ENCODE measurements around the gene CLEC16A.

The CLEC16A gene

GRCh38 chr16:10939649-10940234 lies 4.6 kb upstream of the CLEC16A start:
- DNase-seq = no peak

DNA sequence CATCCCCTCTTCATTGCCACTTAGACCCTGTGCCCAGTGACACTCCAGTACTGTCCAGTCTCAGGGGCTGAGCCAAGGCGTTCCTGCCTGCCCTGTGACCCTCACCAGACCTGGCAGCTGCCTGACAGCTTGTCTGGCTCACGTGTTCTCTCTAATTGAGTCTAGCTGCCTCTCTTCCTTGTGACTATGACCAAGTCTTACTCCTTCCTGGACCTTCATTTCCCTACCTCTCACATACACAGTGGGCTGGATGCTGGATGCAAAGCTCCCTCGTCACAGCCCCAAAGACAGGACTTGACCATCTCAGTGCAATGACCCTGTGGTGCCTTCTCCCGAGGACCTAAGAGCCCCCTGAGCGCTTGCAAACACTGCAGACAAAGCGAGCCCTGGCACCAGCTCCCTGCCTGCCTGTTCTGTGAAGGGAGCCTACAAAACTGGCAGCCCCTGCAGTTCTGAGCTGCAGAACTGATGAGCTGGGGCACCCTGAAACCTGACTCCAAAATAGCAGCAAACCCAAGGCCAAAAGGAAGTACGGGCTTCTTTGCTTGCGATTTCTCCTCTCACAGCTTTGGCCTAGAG lies 3.8 kb upstream of the CLEC16A start:
- peak in 15 of 51 donors; percentile 11 to 53 (median 26) for DNase-seq

GRCh38 chr16:10941127-10941933 lies 3.0 kb upstream of the CLEC16A start:
- peak in 4 of 51 donors; percentile 15 to 34 (median 26) for DNase-seq

- peak in 1 of 51 donors; percentile 50 for DNase-seq
Measured at GRCh38 chr16:10941935-10942351, 2.4 kb upstream of the CLEC16A start.

DNA sequence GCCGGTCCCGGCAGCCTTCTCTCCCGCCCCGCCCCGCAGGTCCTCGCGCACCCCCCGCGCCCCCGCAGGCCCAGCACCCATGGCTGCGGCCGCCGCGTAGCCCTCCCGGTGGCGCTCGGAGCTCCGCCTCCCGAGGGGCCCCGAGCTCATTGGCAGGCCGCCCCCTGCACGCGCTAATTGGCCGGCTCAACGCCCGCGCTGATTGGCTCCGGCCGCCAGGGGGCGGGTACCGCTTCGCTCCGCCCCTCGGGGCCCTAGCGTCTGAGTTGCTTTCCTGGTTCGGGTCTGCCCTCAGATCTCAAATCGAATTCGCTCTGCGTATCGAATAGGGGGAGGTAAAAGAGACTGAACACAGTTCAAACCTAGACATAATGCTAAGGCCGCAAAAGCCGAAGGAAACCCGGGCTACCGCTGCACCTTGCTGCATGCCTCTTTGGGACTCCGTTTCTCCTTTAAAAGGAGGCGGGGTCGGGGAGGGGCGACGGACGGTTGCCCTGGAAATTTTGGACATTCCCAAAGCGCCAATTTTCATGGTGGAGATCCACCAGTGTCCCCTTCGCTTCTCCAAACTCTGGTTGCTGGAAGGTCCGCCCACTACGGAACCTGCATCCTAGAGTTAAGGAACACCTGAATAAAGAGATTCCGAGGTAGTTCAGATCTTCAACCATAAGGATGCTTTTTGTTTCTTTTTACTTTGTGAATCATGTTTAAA lies 1.9 kb upstream of the CLEC16A start, which contains the start of gene DEXI:
Gene DEXI (minus strand): TSS at position 117 of the 712 bp plus-strand sequence. CDS start 463 bp downstream, outside the sequence.
- peak; percentile 32 to 99 (median 92) for DNase-seq

DNA sequence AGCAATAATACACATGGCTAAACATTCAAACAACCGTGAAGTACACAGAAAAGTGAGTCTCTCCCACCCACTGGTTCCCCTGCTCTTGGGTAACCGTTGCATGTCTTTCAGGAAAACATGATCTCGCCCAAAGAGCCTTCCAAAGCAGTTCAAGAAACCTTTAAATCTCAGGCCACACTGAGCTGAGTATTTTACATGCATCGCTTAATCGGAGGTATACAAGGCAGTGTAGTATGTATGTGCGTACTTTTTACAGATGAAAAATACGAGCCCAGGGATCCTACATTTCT lies 1.4 kb upstream of the CLEC16A start:
- DNase-seq = no peak

- no peak for DNase-seq
Measured at GRCh38 chr16:10945065-10945787, 862 bp downstream of the CLEC16A start.

- no peak for DNase-seq
Measured at GRCh38 chr16:10946308-10946707, 1.9 kb downstream of the CLEC16A start.

DNA sequence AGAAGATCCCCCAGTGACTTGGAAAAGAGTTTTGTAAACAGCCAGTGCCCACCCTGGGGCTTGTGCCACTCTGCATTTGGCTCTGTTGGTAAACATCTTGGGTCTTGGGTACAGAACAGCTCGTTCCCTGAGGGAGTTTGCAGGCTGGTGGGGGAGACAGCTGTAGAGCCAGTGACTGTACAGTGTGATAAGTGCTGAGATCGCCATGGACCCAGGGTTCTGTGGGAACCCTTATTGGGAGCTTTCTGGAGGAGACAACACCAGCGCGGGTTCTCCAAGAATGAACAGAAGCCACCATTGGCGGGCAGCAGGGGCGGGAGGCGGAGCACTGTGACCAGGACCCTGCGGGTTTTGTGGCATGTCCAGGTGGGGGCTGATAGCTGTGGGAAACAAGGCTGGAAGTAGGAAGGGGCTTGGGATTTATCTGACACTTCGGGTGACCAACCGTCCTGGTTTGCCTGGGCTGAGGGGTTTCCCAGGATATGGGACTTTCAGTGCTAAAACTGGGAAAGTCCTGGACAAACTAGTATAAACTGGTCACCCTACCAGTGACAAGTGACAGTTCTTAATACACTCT lies 2.9 kb downstream of the CLEC16A start:
- peak in 3 of 51 donors; percentile 32 to 47 (median 42) for DNase-seq

DNA sequence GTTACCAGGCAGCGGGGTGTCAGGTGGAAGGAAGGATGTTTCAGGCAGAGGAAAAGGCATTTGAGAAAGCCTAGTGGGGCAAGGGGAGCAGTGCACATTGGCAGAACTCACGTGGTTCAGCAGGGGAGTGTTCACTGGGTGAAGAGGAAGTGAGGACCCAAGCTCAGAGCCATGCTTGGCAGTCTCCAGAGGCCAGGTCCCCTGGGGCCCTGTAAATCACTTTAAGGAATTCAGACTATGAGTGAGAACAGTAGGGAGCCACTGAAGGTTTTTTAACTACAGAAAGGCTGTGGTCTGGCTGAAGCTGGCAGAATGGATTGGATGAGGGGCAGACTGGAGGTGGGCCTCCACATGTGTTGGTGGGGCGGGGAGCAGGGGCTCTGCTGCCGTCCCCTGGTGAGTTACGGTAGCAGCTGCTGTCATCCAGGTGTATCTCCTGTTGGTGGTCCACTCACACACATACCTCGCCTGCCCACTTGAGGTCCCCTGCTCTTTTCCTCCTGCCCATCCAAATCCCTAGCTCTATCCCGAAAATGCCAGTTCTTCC lies 5.1 kb downstream of the CLEC16A start:
- peak in 4 of 51 donors; percentile 12 to 20 (median 14) for DNase-seq

GRCh38 chr16:10950393-10950792 lies 6.0 kb downstream of the CLEC16A start:
- no peak for DNase-seq

DNA sequence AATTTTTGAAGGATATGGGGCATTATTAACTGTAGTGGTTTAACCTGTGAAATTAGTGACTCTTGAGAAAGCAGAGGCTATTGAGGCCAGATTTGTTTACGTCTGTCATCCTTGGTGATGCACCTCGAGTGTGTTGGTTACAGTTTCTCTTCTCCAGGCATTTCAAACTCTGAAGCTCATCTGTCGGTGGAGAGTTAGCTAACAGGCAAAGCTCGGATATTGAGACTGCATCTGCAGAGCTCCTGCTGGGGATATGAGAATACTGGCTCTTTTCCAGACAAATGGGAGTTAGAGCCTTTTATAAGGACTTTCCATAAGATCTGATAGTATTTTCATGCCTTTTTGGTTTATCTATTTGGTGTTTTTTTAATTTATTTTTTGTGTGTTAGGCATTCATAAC lies 6.7 kb downstream of the CLEC16A start:
- no peak for DNase-seq

DNA sequence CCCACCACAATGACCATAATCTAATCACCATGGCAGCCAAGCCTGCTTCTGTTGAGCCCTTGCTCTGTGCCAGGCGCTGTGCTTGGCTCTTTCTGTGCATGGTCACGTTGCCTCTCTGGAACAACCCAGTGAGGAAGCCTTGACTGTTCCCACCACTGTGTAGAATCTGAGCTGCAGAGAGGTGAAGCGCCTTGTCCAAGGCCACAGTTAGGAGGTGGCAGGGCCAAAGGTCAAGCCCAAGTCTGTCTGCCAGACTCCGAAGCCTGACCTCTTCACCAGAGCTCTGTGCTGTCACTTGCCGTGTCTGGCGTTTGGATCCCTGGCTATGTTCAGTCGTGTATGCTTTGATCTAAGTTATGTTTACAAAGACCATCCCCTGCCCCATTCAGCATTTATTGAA lies 10.5 kb downstream of the CLEC16A start:
- DNase-seq = no peak

DNA sequence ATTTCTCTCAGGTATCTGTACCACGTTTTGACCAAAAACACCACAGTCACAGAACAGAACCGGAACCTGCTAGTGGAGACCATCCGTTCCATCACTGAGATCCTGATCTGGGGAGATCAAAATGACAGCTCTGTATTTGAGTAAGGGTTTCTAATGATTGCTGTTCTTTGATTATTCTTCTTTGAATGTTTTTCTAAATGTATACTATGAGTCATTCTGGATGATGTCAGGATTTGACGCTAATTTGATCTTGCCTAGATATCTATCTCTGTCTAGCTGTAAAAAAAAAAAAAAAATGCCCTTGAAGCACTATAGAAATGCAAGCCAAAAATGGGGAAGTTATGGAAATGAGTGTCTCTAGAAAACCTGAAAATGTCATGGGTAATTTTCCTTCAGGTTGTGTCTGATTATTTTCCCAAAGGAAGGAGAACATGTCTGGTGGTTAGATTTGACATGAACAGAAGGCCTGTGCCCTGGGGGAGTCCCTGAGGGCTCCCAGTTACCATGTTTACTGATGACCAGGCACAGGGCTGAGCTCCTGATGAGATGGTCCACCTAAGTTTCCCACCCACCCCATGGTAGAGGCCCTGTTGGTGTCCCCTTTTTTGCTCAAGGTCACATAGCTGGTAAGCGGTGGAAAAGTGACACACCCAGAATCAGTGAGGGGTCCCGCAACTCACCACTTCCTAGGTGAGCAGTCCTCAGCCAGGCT lies 13.6 kb downstream of the CLEC16A start:
- no peak for DNase-seq

DNA sequence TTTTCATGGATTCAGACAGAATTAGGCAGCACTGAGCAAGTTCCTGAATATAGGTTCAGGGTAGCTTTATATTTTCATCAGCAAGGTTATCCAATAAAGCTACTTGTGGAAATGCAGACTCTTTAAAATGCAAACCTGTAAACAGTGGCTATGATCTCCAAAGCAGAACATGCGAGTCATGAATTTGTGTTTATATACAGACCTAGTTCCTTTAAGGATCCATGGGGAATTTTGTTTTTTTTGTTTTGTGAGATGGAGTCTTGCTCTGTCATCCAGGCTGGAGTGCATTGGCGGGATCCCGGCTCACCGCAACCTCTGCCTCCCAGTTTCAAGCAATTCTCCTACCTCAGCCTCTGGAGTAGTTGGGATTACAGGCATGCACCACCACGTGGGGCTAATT lies 14.8 kb downstream of the CLEC16A start:
- no peak for DNase-seq

DNA sequence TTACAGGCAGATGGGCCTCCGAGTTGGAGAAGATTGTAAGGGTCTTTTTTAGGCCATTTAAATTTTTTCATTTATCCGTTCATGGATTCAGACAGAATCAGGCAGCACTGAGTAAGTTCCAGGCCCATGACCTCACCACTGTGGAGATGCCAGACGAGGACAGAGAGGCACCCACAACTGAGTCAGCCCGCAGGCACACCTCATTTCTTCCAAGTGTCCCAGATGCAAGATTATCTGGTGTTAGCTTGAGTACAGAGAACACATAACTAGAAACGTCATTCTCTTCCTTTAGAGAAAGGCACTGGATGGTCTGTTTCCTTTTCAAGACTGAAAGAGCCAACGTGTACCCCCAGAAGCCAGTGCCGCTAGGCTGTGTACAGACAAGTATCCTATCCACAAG lies 16.9 kb downstream of the CLEC16A start:
- DNase-seq = peak in 1 of 51 donors; percentile 13

- DNase-seq = peak in 49 of 51 donors; percentile 23 to 88 (median 64)
Measured at GRCh38 chr16:10964039-10964890, 19.9 kb downstream of the CLEC16A start.

DNA sequence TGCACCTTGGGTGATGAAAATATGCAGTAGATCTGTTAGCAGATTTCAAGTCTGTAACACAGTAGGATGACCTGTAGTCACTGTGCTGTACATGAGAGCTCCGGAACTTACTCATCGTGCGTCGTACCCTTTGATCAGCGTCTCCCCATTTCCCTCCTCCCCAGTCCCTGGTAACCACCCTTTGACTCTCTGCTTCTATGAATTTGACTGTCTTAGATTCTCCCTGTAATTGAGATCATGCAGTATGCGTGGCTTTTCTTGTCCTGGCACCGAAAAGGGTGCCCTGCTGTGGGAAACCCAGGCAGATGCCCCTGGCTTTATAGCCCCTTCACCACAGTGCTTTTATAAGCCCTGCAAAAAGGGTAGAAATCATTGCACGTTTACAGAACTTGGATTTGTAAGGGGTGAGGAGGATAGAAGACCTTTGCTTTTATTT lies 20.5 kb downstream of the CLEC16A start:
- DNase-seq = no peak

Data from hypothalamus (tissue), 51 donors.